WI38 (cell line): ENCODE data around the gene CD300LB.

Source experiments
- H3K4me3 ChIP-seq: 2 replicates; pipeline ENCODE4 v1.5.1; 2011; ENCODE audit warnings: low read depth, mild to moderate bottlenecking, control low read depth, low read length
- CTCF ChIP-seq: IDR thresholded peaks from 2 replicates; pipeline ENCODE4 v1.5.1; 2012; ENCODE audit warnings: low read depth, mild to moderate bottlenecking, control low read depth, low read length

CD300LB gene

GRCh38 chr17:74542727-74543383, 11.6 kb upstream of the CD300LB start:
- no peak for TF ChIP-seq CTCF
- no peak overlapping the region for H3K4me3 ChIP-seq

- no peak for TF ChIP-seq CTCF
- H3K4me3 ChIP-seq = no peak overlapping the region
Observed at GRCh38 chr17:74542166-74542565, 10.9 kb upstream of the CD300LB start.

GRCh38 chr17:74541176-74542111, 10.2 kb upstream of the CD300LB start:
- no peak for TF ChIP-seq CTCF

GRCh38 chr17:74539281-74539820, 8.1 kb upstream of the CD300LB start:
- TF ChIP-seq CTCF = no peak
- no peak overlapping the region for H3K4me3 ChIP-seq

More at GRCh38 chr17:74541176-74542111, 10.2 kb upstream of the CD300LB start:
- no peak overlapping the region for H3K4me3 ChIP-seq

- H3K4me3 ChIP-seq = no peak overlapping the region
- TF ChIP-seq CTCF = no peak
Observed at GRCh38 chr17:74536890-74537289, 5.6 kb upstream of the CD300LB start.

- H3K4me3 ChIP-seq = no peak overlapping the region
- no peak for TF ChIP-seq CTCF
Observed at GRCh38 chr17:74532115-74532514, 840 bp upstream of the CD300LB start.

- H3K4me3 ChIP-seq = no peak overlapping the region
- TF ChIP-seq CTCF = no peak
Observed at GRCh38 chr17:74530831-74531150, 484 bp downstream of the CD300LB start.
